ENCODE data around the gene RDH14. TPM values are rescaled to one million over a fixed set of nuclear protein-coding genes. Genes with fewer than 3 reads are reported as not detected.

Gene RDH14
- total and polyA plus RNA-seq, 10 of the 15 experiments (the other 5 are each of a cell fraction or from before 2014, with no cell fraction given): 15.5 to 33.4 (median 22.8) TPM

DNA sequence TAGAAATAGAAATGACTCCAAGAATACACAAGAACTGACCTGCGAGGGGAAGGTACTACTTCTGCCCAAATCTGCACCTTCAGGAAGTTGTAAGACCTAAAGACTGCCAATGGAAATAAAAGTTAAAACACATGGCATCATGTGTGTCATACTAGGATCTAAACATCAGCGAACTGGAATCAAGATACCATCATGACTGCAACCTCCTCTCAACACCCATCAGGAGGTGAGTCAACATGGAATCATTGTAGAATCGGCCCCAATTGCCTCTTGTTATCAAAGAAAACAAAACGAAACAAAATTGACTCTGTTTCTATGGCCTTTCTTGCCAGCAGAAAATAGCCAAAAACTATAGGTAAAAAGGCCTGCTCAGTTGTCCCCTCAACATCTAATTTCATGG is 15.1 kb downstream of the RDH14 start:
- H3K9me3 ChIP-seq (replicated peaks; ENCODE audit: control insufficient read depth, insufficient read depth, low read length): no peaks in the 10 kb centered on the region
- in situ Hi-C loops (cut with MboI) (no loop called here), intact Hi-C loops (cut with micrococcal nuclease; ENCODE audit: unreplicated experiment) (loop anchor here (10.0 kb wide), 1 partner anchor 799 kb away; no protein-coding TSS in a partner anchor)
- ChIA-PET CTCF (no interaction called here), POLR2A (no interaction called here), RAD21 (ENCODE audit: unreplicated experiment) (no interaction called here), SMC1A (ENCODE audit: uncharacterized antibody, unreplicated experiment) (interaction anchor here (2.0 kb wide), 1 partner anchor 13 kb away, joined by 7 read pairs; no protein-coding TSS in a partner anchor)
- H3K36me3 ChIP-seq (ENCODE audit: control insufficient read depth in 2 of 2, insufficient read depth in 2 of 2, low read length in 1 of 2): no peaks in the 10 kb centered on the region
- H3K27ac ChIP-seq (ENCODE audit: control insufficient read depth, insufficient read depth): no peak overlapping the region
- no TSS peak for BruUV-seq (replicated peaks)
- no peak for TF ChIP-seq DPF2 (IDR thresholded peaks at IDR 0.05)
- TF ChIP-seq SIX5 (IDR thresholded peaks at IDR 0.05; ENCODE audit: low read depth, low read length, severe bottlenecking): no peak
- TF ChIP-seq RUNX3 (IDR thresholded peaks at IDR 0.05; ENCODE audit: low read length): no peak
- no peak for TF ChIP-seq GABPA (IDR thresholded peaks at IDR 0.05; ENCODE audit: low read depth)
- TF ChIP-seq, protein P1, sequence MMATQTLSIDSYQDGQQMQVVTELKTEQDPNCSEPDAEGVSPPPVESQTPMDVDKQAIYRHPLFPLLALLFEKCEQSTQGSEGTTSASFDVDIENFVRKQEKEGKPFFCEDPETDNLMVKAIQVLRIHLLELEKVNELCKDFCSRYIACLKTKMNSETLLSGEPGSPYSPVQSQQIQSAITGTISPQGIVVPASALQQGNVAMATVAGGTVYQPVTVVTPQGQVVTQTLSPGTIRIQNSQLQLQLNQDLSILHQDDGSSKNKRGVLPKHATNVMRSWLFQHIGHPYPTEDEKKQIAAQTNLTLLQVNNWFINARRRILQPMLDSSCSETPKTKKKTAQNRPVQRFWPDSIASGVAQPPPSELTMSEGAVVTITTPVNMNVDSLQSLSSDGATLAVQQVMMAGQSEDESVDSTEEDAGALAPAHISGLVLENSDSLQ (IDR thresholded peaks at IDR 0.05): no peak
- no peak for TF ChIP-seq FOS (IDR thresholded peaks at IDR 0.05; ENCODE audit: borderline replicate concordance, extremely low read depth, insufficient read length)
- no peak for TF ChIP-seq JUNB (IDR thresholded peaks at IDR 0.05)
- no peak for TF ChIP-seq SMAD1 (IDR thresholded peaks at IDR 0.05; ENCODE audit: low read depth, partially characterized antibody)
- TF ChIP-seq TAF1 (IDR thresholded peaks at IDR 0.05; ENCODE audit: borderline replicate concordance, low read depth, low read length): no peak
- no peak for TF ChIP-seq NFXL1 (IDR thresholded peaks at IDR 0.05; ENCODE audit: borderline replicate concordance)
- no peak for TF ChIP-seq POLR2A (IDR thresholded peaks at IDR 0.05; ENCODE audit: low read depth, low read length)
- no peak for TF ChIP-seq CHD2 (IDR thresholded peaks at IDR 0.05; ENCODE audit: borderline replicate concordance, low read depth, low read length)
- no peak for TF ChIP-seq POLR2AphosphoS2 (IDR thresholded peaks at IDR 0.05; ENCODE audit: low read depth, low read length)
- TF ChIP-seq, protein P2, sequence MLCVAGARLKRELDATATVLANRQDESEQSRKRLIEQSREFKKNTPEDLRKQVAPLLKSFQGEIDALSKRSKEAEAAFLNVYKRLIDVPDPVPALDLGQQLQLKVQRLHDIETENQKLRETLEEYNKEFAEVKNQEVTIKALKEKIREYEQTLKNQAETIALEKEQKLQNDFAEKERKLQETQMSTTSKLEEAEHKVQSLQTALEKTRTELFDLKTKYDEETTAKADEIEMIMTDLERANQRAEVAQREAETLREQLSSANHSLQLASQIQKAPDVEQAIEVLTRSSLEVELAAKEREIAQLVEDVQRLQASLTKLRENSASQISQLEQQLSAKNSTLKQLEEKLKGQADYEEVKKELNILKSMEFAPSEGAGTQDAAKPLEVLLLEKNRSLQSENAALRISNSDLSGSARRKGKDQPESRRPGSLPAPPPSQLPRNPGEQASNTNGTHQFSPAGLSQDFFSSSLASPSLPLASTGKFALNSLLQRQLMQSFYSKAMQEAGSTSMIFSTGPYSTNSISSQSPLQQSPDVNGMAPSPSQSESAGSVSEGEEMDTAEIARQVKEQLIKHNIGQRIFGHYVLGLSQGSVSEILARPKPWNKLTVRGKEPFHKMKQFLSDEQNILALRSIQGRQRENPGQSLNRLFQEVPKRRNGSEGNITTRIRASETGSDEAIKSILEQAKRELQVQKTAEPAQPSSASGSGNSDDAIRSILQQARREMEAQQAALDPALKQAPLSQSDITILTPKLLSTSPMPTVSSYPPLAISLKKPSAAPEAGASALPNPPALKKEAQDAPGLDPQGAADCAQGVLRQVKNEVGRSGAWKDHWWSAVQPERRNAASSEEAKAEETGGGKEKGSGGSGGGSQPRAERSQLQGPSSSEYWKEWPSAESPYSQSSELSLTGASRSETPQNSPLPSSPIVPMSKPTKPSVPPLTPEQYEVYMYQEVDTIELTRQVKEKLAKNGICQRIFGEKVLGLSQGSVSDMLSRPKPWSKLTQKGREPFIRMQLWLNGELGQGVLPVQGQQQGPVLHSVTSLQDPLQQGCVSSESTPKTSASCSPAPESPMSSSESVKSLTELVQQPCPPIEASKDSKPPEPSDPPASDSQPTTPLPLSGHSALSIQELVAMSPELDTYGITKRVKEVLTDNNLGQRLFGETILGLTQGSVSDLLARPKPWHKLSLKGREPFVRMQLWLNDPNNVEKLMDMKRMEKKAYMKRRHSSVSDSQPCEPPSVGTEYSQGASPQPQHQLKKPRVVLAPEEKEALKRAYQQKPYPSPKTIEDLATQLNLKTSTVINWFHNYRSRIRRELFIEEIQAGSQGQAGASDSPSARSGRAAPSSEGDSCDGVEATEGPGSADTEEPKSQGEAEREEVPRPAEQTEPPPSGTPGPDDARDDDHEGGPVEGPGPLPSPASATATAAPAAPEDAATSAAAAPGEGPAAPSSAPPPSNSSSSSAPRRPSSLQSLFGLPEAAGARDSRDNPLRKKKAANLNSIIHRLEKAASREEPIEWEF (IDR thresholded peaks at IDR 0.05; ENCODE audit: insufficient replicate concordance, low read depth, low read length): no peak
- no peak for TF ChIP-seq MTA2 (IDR thresholded peaks at IDR 0.05; ENCODE audit: low read depth)
- TF ChIP-seq YBX1 (IDR thresholded peaks at IDR 0.05): no peak
- no peak for TF ChIP-seq RAD21 (IDR thresholded peaks at IDR 0.05; ENCODE audit: insufficient read depth, low read depth, low read length)
- no peak for TF ChIP-seq ZNF622 (IDR thresholded peaks at IDR 0.05)
- TF ChIP-seq HDGF (IDR thresholded peaks at IDR 0.05): no peak
- no peak for TF ChIP-seq ZNF207 (IDR thresholded peaks at IDR 0.05; ENCODE audit: borderline replicate concordance)
- H3K4me3 ChIP-seq: no peak overlapping the region
- H4K20me1 ChIP-seq (ENCODE audit: control insufficient read depth, insufficient read depth): no peaks in the 10 kb centered on the region
- FAIRE-seq (no peak), ATAC-seq (no peak), DNase-seq (ENCODE audit: low read depth, low spot score) (no peak)
- no peak overlapping the region for H3K9ac ChIP-seq (ENCODE audit: control insufficient read depth, insufficient read depth, low read length)
- no peak overlapping the region for H3K4me2 ChIP-seq (ENCODE audit: control insufficient read depth, insufficient read depth)
- no peaks in the 10 kb centered on the region for H3K4me1 ChIP-seq (ENCODE audit: control insufficient read depth, insufficient read depth, low read length)
- no peak overlapping the region for H2AFZ ChIP-seq (ENCODE audit: control insufficient read depth, low read depth, low read length)
- no peaks in the 10 kb centered on the region for H3K79me2 ChIP-seq (ENCODE audit: control insufficient read depth, insufficient read depth, low read length)
- WGBS (ENCODE audit: insufficient coverage, insufficient replicate concordance, low lambda C conversion rate, missing lambda C conversion rate): 68% methylated on average over 4 of the region's 4 CpGs
- H3K27me3 ChIP-seq (replicated peaks in 1 of 2; ENCODE audit: control insufficient read depth in 2 of 2, insufficient read depth in 2 of 2, low read length in 1 of 2): no peaks in the 10 kb centered on the region
